ENCODE results near the gene YBX3.

Gene YBX3

GRCh38 chr12:10725003-10725402, 1.9 kb upstream of the YBX3 start:
- TF ChIP-seq, protein P1, sequence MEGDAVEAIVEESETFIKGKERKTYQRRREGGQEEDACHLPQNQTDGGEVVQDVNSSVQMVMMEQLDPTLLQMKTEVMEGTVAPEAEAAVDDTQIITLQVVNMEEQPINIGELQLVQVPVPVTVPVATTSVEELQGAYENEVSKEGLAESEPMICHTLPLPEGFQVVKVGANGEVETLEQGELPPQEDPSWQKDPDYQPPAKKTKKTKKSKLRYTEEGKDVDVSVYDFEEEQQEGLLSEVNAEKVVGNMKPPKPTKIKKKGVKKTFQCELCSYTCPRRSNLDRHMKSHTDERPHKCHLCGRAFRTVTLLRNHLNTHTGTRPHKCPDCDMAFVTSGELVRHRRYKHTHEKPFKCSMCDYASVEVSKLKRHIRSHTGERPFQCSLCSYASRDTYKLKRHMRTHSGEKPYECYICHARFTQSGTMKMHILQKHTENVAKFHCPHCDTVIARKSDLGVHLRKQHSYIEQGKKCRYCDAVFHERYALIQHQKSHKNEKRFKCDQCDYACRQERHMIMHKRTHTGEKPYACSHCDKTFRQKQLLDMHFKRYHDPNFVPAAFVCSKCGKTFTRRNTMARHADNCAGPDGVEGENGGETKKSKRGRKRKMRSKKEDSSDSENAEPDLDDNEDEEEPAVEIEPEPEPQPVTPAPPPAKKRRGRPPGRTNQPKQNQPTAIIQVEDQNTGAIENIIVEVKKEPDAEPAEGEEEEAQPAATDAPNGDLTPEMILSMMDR (IDR thresholded peaks at IDR 0.05; ENCODE audit: control insufficient read depth, extremely low read depth, insufficient read depth), result no peak
- no peak overlapping the region for H3K4me3 ChIP-seq (ENCODE audit: low read depth, low read length)
- no peak for DNase-seq (ENCODE audit: low read depth)

DNA sequence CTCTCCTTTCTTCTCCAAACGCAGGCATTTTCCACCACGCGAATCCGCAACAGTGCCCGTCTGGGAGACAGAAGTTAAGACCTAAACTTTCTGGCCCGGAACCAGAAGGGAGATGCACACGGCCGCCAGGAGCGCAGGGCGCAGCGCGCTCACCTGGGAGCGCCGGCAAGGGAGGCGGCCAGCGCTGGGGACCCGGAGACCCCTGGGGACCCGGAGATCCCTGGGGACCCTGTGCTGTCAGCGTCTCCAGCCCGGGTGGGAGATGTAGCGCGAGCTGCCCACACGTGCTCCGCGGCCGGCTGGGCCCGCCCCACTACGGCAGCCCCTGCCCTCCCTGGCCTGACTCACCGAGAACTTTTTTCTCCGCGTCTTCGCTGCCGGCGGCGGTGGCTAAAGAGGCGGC, 620 bp downstream of the YBX3 start:
- H3K4me3 ChIP-seq (ENCODE audit: low read depth, low read length), result peak overlapping the region; percentile 96
- TF ChIP-seq, protein P1 (IDR thresholded peaks at IDR 0.05; ENCODE audit: control insufficient read depth, extremely low read depth, insufficient read depth), result peak; percentile 16; the same call in 1 of the 2 replicates
- no peak for DNase-seq (ENCODE audit: low read depth)

DNA sequence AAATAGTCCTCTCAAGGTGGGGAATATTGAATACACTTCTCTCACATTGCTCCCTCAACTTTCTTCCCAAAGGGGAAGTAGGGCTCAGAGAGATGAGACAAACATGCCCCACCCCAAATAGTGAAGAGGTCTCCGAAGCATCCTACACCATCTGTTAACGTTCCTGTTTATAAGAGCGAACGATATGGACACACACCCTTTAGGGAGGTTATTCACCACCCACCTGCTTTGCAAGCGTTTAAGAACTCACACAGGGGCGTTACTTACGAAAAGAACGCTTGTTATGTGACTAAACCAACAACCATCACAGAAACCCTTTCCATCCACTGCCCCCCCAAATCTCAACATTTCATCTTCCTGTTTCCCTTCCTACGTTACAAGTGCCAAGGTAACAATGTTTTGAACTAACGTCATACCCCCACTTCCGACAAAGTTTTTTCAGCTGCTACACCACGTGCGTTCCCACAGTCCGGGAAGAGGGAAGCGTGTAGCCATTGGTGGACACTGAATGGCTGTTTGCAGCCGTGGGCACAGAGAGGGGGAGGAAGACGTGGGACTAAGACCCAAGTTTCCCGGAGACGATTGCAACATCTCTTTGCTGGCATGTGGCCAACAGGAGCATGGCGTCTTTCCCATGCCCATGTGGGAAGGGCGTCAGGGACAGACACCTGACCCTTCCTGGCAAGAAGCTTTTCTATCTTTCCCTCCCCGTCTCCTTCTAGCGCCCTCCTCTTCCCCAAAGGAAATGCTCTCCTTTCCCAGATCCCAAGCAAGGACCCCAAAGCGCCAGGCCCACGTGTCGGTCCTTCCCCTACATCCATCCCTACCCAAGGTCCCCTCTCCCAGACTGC, 1.2 kb downstream of the YBX3 start:
- peak overlapping the region; percentile 96 for H3K4me3 ChIP-seq (ENCODE audit: low read depth, low read length)
- TF ChIP-seq, protein P1 (IDR thresholded peaks at IDR 0.05; ENCODE audit: control insufficient read depth, extremely low read depth, insufficient read depth), result no peak
- peak; percentile 85 for DNase-seq (ENCODE audit: low read depth)

- H3K4me3 ChIP-seq (ENCODE audit: low read depth, low read length), result peak overlapping the region; percentile 96
- no peak for DNase-seq (ENCODE audit: low read depth)
- TF ChIP-seq, protein P1 (IDR thresholded peaks at IDR 0.05; ENCODE audit: control insufficient read depth, extremely low read depth, insufficient read depth), result no peak
Observed at GRCh38 chr12:10720974-10721650, 2.0 kb downstream of the YBX3 start.

DNA sequence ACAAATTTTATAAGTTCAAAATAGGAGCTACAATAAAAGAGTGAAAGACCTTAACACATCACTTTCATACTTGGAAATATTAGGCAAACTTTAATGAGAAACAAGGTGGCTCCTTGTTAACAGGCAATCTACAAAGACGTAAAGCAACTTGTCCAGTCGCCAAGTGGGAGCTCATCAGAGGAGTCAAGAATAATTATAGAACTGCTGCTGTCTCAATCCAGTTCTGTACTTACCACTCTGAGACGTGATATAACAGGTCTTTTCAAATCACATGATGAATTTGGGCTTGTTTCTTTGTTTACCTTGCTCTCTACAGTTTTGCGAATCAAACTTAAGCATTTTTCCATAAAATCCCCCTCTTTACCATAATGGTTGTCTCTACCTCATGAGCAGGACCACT, 3.6 kb downstream of the YBX3 start:
- TF ChIP-seq, protein P1 (IDR thresholded peaks at IDR 0.05; ENCODE audit: control insufficient read depth, extremely low read depth, insufficient read depth), result no peak
- H3K4me3 ChIP-seq (ENCODE audit: low read depth, low read length), result no peak overlapping the region
- DNase-seq (ENCODE audit: low read depth), result no peak

- DNase-seq (ENCODE audit: low read depth), result peak; percentile 32
- TF ChIP-seq, protein P1 (IDR thresholded peaks at IDR 0.05; ENCODE audit: control insufficient read depth, extremely low read depth, insufficient read depth), result no peak
- peak overlapping the region; percentile 8; the same call in 1 of the 2 replicates for H3K4me3 ChIP-seq (ENCODE audit: low read depth, low read length)
Observed at GRCh38 chr12:10718279-10718821, 4.8 kb downstream of the YBX3 start.

Measured in LNCaP clone FGC (cell line).